Keratinocyte (primary cell): ENCODE measurements around the gene INA.

Experiments used
- CTCF ChIP-seq, 3 experiments: IDR thresholded peaks in 1 of 3; conservative IDR thresholded peaks in 1 of 3; optimal IDR thresholded peaks in 1 of 3; 2 replicates in 2 of 3; 3 replicates in 1 of 3; pipeline versions ENCODE3 to v1.5.1; 2011; ENCODE audit warnings: low read length in 3 of 3, mild to moderate bottlenecking in 3 of 3, moderate library complexity in 2 of 3, control low read depth in 1 of 3, inconsistent platforms in 1 of 3; ENCODE audit not compliant: insufficient read depth in 2 of 3; ENCODE audit errors: extremely low read depth in 1 of 3
- EZH2 ChIP-seq: IDR thresholded peaks from one replicate; pipeline ENCODE4 v1.6.1; 2012; ENCODE audit warnings: inconsistent platforms, mild to moderate bottlenecking, low read length, moderate library complexity

DNA sequence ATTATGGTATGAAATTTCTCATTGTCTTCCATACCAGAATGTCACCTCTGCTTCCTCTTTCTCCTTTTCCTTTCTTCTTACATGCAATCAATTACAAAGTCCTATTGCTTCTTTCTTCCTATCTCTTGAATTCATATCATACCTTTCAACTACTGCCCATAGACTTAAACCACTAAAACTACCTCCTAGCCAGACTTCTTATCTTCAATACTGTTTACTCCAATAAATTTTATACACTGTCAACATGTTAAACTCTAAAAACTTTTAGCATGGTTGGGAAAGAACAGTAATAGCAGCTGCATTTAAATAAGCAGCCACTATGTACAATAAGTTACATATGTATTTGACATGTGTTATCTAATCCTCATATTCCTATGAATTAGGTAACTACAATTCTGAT lies 39.1 kb downstream of the INA start:
- no peak for TF ChIP-seq CTCF (optimal IDR thresholded peaks at IDR 0.05 in 1 of 3, IDR thresholded peaks at IDR 0.05 in 1 of 3, conservative IDR thresholded peaks at IDR 0.05 in 1 of 3; ENCODE audit: extremely low read depth in 1 of 3, insufficient read depth in 2 of 3, low read length in 3 of 3)
- no peak for TF ChIP-seq EZH2
